ENCODE measurements around the gene MRTFA. TPM values are rescaled to one million over a fixed set of nuclear protein-coding genes. Genes with fewer than 3 reads are reported as not detected.

MRTFA gene
- polyA plus RNA-seq, 1 donor = 35.9 TPM

GRCh38 chr22:40486962-40487602, 149.4 kb downstream of the MRTFA start:
- DNase-seq = no peak

GRCh38 chr22:40485813-40486667, 150.5 kb downstream of the MRTFA start:
- no peak for DNase-seq

- DNase-seq = no peak
These were observed 151.4 kb downstream of the MRTFA start for GRCh38 chr22:40484906-40485669.

- DNase-seq = no peak
These were observed 153.6 kb downstream of the MRTFA start for GRCh38 chr22:40482886-40483285.

- no peak for DNase-seq
These were observed 154.1 kb downstream of the MRTFA start for GRCh38 chr22:40482391-40482790.

GRCh38 chr22:40480996-40481395, 155.5 kb downstream of the MRTFA start:
- no peak for DNase-seq

GRCh38 chr22:40479887-40480538, 156.5 kb downstream of the MRTFA start:
- DNase-seq = no peak

GRCh38 chr22:40479126-40479800, 157.3 kb downstream of the MRTFA start:
- no peak for DNase-seq

- DNase-seq = no peak
These were observed 158.0 kb downstream of the MRTFA start for GRCh38 chr22:40478338-40479125.

- DNase-seq = no peak
These were observed 158.7 kb downstream of the MRTFA start for GRCh38 chr22:40477683-40478337.

- DNase-seq = no peak
These were observed 160.2 kb downstream of the MRTFA start for GRCh38 chr22:40476341-40476740.

- no peak for DNase-seq
These were observed 162.8 kb downstream of the MRTFA start for GRCh38 chr22:40473703-40474102.

GRCh38 chr22:40472579-40472978, 163.9 kb downstream of the MRTFA start:
- no peak for DNase-seq

GRCh38 chr22:40472051-40472450, 164.5 kb downstream of the MRTFA start:
- DNase-seq = no peak

- no peak for DNase-seq
These were observed 167.3 kb downstream of the MRTFA start for GRCh38 chr22:40469181-40469580.

GRCh38 chr22:40468616-40469015, 167.9 kb downstream of the MRTFA start:
- DNase-seq = no peak

GRCh38 chr22:40466976-40467375, 169.5 kb downstream of the MRTFA start:
- no peak for DNase-seq

GRCh38 chr22:40463683-40464082, 172.8 kb downstream of the MRTFA start:
- DNase-seq = no peak

GRCh38 chr22:40463017-40463631, 173.4 kb downstream of the MRTFA start:
- DNase-seq = no peak

Measured in hindlimb muscle (tissue), 1 donor.